Fibroblast of upper back skin (primary cell): ENCODE measurements around the gene TMEM89.

Source experiments
- DNase-seq: peaks from one replicate; pipeline ENCODE4 v3.0.0-alpha.2; 2013

The TMEM89 gene

DNA sequence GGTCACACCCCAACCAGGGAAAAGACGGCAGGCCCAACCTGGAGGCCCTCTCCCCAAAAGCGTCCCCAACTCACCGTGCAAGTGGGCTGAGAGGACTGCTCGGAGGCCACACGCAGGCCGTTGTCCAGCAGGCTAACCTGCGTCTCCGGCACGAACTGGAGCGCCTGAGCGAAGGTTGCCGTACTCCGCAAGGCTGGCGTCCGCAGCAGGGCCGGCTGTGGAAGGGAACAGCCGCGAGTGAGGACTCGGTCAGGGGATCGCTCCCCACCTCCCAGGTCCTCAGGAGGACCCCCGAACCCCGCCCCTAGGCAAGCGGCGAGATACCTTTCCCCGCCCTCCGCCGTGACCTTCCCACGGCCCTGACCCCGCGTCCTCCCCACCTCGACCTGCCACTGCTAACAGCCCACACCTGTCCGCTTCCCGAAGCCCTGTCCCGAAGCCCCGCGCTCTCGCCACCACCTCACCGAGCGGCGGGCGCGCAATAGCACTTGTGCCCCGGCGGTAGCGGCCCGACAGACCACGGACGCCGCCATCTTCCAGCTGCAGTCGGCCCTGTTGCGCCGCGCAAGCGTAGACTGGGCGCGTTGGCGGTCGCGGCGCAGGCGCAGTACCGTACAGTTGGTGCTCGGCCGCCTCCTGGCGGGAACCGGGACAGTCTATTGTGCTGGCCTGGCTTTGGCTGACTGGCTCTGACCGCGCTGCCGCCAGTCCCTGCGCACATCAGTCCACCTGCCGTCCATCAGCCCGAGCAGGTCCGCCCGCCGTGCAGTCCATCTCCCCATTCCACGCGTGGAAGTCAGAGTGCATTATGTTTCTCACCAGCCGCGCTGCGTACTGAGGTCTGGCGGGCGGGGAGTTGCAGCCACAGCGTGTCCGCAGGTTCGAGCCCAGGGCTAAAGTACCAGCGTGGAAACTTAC, 12.2 kb downstream of the TMEM89 start, which contains the start of gene UQCRC1:
Gene UQCRC1, minus strand, starts transcription at position 559 of the 918 bp plus-strand sequence. Its CDS starts 26 bp downstream, at position 533.
- DNase-seq = peak; percentile 91

DNA sequence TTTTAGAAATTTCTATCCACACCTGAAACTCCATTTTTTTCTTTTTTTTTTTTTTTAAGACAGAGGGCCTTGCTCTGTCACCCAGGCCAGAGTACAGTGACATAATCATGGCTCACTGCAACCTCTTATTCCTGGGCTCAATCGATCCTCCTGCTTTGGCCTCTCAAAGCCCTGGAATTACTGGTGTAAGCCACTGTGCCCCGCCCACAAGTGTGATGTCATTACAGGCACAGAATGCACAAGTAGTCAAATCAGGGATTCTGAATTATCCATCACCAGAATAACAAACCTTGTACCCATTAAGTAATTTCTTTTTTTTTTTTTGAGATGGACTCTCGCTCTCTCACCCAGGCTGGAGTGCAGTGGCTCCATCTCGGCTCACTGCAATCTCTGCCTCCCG, 14.1 kb downstream of the TMEM89 start:
- no peak for DNase-seq

DNA sequence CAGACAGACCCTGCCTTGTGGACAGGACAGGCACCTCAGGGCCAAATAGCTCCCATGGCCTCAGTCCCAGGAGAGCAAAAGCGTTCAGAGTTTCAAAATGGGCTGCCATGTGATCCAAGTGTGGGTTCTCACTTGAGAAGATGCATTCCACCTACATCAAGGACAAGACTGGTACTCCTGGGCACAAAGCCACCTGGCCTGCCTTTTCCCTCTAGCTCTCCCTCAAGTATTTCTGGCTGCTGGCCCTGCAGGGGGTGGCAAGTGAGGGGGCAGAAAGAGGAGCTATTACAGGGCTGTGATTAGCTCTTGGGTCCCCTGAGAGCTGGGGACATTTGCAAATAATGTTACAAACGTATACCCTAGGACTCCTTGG, 20.0 kb downstream of the TMEM89 start:
- no peak for DNase-seq

DNA sequence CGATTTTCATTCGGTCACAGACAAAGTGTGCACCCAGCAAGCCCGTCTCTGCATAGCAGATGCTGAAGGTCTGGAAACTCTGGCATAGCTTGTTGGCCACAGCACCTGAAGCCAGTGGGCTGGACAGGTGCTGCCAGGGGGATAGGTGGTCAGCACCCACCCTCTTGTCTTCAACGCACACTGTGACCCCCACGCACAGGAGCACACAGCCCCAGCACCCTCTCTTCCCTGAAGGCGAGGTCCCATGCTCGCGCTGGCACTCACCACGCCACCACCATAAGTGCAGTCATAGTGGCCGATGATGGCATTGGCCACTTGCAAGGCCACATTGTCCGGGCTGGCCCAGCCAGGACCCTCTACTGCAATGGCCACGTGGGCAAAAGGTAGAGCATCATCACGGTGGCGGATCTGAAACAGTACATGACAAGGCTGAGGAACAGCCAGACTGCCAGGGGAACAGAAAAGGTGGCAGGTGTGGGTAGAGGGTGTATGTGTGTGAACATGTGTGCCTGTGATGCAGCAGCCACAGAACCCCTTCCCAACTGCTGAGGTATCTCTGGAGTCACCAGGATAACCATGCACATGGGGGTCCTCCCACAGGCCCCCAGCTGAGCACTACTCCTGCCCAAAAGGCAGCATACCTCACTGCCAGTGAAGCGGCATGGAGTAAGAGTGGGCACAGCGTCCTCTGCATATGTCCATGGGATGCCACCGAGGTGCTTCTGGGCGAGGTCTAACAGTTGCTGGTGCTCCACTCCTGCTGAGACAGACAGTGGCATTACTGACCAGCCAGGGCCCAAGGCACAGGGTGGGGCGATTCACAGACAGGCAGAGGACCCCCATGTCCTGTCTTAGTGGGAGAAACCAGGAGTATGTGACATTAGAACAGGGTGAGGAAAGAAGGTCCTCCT, 20.6 kb downstream of the TMEM89 start:
- no peak for DNase-seq

DNA sequence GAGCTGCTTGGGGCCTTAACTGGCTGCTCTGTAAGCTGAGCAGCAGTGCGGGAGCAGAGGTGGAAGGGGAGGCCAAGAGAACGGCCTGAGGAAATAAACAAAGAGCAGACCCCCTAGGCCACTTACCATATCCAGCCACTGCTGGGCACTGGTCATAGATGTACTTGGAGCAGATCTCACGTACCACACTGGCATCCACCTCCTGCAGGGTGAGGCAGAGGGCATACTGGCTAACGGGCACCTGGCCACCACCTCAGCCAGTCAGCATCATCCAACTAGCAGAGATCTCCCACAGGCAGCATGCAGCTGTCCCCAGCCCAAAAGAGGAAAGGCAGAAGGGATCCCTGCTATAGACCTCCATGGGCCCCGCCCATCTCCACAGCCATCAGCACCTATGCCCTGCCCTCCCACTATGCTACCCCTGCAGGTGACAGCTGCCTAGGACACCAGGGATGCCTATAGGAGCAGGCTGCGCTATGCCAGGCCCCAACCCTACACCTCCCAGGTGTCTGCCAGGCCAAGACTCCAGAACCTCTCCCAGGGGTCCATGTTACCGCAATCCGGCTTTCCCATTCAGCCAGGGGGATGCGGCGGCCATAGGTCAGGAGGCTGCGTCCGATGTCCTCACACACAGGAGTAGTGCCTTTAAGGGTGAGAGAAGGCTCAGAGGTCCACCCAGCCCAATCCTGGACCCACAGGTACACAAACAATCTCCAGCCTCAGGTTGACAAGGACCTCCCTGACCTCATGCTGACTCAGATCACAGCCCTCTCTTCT, 21.9 kb downstream of the TMEM89 start:
- no peak for DNase-seq

DNA sequence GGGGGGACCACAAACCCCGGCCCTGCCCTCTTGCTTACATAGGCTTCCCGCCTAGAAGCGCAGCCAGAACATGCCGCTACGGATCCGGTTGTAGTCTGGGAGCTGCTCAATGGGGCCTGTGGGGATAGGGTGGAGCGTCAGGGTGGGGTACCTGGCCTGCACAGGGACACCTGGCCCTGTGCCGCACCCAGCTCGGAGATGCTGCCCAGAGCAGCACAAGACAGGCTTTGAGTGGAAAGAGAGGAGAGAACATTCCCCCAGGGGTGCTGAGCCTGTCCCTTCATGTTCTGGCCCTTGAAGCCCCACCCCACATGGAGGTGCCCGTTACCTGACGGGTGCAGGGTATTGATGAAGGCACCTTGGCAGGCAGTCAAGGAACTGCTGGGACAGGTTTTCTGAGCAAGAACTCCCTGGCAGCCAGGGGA, 22.5 kb downstream of the TMEM89 start:
- no peak for DNase-seq

DNA sequence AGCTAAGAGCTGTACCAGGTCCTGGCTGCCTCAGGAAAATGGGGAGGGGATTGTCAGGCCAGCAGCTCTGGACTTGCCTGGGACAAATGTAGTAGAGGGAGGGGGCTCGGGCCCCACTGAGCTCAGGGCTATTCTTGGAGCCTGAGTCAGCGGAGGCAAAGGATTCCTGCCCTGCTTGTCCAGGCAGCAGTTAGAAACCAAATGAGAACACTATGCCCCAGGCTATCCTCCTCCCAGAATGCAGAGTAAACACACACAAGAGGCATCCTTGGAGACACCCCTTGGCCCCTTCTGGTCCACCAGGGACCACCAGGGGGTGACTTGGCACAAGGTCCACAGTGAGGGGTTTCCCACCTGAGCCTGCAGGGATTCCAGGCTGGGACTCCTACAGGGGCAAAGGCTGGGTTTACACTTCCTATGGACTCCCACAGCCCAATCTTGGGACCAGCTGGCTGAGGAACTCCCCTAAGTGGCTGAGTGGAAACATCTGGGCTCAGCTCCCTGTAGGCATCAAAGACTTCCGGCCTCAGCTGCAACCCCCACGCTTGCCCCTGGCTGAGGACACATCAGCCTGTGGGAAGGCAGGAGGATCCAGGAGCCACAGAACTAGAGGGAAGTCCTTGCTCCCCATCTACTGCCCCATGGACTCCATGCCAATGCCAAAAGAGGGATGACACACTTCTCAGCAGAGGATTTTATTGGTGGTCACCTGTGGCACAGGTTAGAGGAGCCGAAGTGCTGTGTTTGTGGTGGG, 23.1 kb downstream of the TMEM89 start:
- peak; percentile 92 for DNase-seq

DNA sequence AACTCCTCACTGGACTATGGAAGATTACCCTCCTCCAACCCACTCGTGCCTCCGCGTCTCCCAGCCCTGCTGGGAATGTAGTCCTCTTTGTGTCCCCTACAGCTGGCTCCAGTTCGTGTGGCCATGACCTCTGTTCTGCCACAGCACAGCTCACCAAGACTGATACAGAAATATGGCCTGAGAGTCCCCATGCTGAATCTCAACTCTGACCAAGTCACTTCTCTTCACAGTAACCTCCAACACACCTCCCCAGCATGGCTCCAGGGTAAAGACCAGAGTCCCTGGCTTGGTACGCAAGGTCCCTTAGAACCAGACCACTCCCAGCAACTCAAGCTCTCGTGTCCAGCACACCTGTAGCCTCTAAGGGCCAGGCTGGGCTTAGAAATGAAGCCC, 24.2 kb downstream of the TMEM89 start:
- no peak for DNase-seq

DNA sequence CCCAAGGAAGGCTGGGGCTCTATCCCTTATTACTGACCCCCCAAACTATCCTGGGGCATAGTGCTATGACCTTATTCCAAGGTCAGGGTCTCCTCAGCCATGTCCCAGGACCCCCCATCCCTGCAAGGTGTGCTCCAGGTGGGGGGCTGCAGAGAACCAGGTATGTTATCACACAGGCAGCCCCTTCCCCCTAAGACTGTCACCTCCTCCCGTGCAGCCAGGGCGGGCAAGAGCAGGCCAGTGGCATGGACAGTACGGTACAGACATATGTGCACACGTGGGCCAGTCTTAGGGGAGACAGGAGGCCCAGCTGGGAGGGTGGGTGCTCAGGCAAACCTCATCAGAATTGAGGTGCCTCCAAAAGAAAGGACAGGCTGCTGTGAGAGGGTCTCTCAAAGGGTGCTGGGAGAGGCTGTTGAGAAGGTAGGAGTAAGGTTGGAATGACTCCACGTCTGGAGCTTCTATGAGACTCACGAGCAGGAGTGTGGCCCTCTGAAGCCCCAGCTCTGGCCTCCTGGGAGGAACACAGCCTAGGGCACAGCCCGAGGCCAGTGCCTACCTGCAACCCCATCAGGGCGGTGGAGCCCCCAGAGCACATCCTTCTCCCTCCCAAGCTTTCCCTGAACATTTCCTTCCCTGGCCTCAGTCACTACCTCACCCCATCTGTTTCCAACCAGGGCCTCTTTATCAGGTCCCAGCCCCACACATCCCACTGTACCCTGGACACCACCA, 24.7 kb downstream of the TMEM89 start:
- no peak for DNase-seq

DNA sequence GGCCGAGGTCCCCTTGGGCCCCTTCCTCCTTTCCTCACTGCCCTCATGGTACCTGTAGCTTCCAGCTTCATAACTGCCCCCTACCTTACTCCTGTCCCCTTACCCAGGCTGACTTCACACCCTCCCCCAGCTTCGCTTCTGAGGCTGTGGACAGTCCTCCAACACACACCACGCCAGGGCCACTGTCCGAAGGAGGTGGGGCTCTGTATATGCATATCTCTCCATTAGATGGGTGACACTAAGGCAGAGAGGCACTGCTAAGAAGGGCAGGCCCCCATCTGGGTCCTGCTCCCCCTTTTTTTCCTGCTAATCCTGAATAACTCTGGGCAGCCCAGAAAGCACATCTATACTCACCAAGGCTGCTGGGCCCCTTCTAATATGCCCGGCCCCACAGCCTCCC, 25.4 kb downstream of the TMEM89 start:
- DNase-seq = no peak

DNA sequence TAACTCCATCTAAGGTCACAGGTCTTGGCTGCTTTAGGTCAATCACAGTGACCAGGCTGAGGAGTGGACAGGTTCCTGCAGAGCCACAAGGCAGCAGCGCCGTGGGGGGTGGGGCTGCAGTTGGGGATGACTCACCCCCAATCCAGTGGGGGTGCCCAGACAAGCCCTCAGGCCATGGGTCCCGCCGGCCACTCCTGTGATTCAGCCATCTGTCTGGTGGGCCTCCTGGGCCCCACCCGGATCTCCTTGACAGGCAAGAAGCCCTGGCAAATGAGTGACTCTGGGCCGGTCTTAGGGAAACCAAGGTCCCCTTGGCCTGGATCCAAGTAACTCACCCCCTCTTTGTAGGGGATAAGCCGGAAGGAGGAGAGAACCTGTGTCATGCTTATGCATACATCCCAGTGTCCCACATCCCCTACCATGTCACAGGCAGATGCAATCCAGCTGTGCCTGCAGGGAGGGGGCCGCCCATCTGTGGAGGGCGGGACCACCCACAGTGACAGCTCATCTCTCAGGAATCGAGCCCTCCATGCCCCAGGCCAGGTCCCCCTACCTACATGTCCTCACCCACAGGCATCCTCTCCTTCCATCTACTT, 25.9 kb downstream of the TMEM89 start:
- DNase-seq = peak; percentile 91

DNA sequence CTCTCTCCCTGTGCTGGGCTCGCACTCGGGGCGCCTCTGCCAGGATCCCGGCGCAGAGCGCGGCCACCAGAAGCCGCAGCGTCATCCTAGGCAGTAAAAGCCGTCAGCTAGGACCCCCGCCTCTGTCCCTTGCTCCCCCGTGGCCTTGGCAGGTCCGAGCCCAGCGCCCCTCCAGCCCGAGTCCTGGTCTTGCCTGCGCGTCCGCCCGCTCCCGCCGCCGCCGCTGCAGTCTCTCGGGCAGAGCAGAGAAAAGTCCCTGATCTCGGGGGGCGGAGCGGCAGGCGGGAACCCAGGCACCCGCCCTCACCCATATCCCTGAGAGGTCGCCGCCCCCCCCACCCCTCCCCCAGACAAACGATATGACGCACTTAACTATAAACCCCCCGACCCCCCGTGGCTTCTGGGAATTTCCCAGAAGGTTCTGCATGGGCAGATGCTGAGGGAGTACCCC, 26.5 kb downstream of the TMEM89 start, which contains the start of gene COL7A1:
Gene COL7A1, minus strand, starts transcription at position 255 of the 451 bp plus-strand sequence. Its CDS starts 170 bp downstream, at position 85.
- no peak for DNase-seq

DNA sequence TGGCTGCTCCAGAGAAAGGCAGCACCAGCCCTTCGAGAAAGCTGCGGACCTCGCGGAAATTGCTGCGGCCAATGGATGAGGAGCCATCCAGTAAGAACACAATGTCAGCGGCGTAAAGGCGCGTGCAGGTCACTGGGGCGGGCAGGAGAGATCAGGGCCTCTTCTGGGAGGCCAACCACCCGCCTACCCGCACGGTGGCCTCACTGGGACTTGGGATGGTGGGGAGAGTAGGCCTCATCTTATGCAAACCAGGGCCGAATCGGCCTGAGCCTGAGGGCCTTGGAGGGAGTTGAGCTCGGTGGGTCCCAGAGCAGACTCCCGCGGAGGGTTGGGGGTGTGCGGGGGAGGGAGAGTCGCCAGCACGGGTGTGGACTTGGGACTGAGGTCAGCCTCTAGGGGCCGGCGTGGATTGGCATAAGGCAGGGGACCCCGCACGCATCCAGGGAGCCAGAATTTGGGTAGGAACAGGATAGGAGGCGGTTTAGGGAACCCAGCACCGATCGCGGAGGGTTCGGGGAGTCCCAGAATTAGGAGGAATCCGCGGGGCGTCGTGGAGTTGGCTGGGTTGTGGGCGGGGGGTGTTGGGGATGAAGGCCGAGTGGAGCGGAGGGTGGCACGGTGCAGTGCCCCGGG, 27.0 kb downstream of the TMEM89 start:
- DNase-seq = no peak

DNA sequence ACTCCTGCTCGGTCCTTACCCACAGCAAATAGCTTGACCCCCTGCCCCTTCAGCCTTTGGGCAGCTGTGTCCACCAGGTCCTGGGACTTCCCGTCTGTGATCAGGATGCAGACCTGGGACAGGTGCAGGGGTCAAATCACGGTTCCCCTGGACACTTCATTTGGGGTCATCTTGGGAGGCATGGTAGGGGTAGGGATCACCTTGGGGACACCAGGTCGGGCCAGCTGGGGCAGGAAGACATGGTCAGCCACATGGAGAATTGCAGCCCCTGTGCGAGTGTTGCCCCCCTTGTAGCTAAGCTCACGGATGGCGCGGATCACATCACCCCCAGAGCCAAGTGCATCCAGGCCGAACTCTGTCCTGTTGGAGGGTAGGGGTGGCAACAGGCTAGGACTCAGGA, 28.2 kb downstream of the TMEM89 start:
- no peak for DNase-seq

DNA sequence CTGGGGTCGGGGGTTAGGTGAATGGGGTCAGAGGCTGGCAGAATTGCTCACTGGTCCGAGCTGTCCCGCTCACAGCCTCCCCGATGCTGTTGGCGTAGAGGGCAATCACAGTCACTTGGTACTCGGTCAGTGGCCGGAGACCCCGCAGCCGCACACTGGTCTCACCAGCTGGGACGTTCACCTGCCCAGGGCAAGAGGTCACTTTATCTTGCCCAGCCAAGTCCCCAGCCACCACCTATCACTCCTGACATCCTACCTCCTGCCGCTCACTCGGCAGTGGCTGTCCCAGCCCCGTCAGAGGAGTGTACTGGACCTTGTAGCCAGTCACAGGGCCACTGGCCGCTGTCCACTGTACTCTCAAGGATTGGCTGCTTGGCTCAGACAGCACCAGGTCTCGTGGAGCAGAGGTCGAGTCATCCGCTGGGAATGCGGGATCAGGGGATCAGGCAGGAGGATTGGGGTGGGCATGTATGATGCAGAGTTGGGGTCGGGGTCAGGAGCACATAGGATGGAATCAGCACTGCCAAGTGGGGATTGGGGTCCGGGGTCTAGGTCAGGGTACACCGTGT, 29.0 kb downstream of the TMEM89 start:
- no peak for DNase-seq

DNA sequence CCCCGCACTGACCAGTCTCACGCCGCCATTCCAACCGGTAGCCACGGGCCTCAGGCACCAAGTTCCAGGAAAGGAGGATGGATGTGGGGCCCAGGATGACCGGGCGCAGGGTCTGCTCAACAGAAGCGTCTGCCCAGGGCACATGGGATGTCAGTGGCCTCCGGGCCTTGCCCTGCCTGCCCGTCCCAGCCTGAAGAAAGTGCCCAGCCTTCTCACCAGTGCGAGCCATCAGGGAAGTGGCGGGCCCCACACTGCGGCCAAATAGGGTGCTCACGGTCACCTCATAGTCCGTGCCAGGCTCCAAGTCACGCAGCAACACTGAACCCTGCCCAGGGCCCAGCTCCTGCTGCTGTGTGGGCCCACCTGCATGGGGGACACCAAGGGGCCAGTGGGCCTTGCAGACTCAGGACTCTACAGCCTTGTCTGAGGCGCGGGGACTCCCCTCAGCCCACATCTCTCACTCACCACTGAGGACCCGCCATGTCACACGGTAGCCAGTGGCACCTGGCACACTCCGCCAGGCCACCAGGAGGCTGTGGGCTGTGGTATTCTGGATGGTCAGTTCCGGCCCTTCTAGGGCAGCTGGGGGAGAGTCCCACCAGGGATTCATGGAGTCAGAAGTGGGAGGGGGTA, 29.6 kb downstream of the TMEM89 start:
- no peak for DNase-seq

DNA sequence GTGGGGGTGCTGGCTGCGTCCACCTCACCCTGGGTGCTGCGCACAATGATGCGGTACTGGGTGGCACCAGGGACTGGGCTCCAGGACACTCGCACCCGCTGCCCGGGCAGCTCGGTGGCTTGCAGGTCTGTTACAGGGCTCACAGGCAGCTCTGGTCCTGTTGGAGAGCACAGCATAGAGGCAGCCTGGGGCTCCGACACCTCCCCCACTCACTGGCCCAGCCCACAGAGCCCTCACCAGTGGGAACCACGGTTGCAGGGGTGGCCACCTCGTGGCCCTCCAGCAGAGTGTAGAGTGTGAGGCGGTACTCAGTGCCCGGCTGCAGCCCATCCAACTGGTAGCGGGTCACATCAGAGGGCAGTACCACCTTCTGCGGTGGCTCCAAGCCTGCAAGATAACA, 30.1 kb downstream of the TMEM89 start:
- DNase-seq = no peak

DNA sequence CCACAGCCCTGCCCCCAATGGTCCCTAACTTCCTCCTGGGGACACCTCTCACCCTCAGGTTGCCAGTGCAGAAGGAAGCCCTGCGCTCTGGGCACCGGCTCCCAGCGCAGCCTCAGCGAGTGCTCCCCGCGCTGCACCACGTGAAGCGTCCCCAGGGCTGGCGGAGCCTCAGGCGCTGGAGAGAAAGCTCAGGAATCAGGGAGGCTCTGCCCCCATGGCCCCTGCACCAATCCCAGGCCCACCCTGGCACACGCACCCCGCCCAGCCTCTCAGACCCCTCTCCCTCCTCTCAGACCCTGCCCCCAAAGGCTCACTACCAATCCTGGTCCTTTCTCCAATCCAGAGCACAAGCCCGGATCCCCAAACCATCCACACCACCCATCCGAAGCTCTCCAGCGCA, 33.3 kb downstream of the TMEM89 start:
- no peak for DNase-seq

DNA sequence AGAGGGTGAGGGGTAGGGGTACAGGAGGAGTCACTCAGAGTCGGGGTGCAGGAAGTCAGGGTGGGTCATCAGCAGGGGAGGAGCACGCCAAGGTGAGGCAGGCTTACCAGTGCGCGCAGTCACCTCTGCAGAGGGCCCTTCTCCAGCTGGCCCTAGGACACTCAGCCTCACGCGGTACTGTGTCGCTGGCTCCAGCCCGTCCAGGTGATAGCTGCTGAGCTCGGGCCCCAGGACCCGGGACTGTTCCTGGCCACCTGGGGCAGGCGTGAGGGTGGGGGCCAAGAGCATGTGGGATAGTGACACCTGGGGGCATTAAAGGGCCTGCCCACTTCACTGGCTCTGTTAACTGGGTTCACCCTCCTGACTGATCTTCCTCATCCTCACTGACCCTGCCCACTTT, 33.9 kb downstream of the TMEM89 start:
- no peak for DNase-seq
